GM08714 (cell line): ENCODE measurements around the gene TBCEL.
"Not testable (repeated sequence)": the region's sequence is repeated elsewhere in the genome, so short reads cannot be mapped to it uniquely, and the experiment has no call there.

Experiments
- H3K4me3 ChIP-seq: fragments of 200-500 bp; sonication (Bioruptor generic); 2 replicates; pipeline ENCODE4 v1.5.1; 2014; ENCODE audit warnings: mild to moderate bottlenecking, low read length, inconsistent platforms
- ZNF274 ChIP-seq: IDR thresholded peaks from 2 replicates; pipeline ENCODE4 v1.6.1; 2012; ENCODE audit warnings: mild to moderate bottlenecking, low read depth, low read length

TBCEL gene

GRCh38 chr11:120998581-120998980 is 25.3 kb upstream of the TBCEL start:
- no peak for TF ChIP-seq ZNF274
- H3K4me3 ChIP-seq: no peak overlapping the region

- H3K4me3 ChIP-seq: no peak overlapping the region
- TF ChIP-seq ZNF274: no peak
These were observed 19.6 kb upstream of the TBCEL start for GRCh38 chr11:121004206-121004840.

GRCh38 chr11:121006922-121007321 is 17.0 kb upstream of the TBCEL start:
- no peak overlapping the region for H3K4me3 ChIP-seq
- no peak for TF ChIP-seq ZNF274

GRCh38 chr11:121008551-121008950 is 15.4 kb upstream of the TBCEL start:
- no peak overlapping the region for H3K4me3 ChIP-seq
- TF ChIP-seq ZNF274: no peak

GRCh38 chr11:121012091-121012490 is 11.8 kb upstream of the TBCEL start:
- TF ChIP-seq ZNF274: no peak
- no peak overlapping the region for H3K4me3 ChIP-seq

GRCh38 chr11:121018746-121019145 is 5.2 kb upstream of the TBCEL start:
- H3K4me3 ChIP-seq: no peak overlapping the region
- TF ChIP-seq ZNF274: no peak

GRCh38 chr11:121021718-121022117 is 2.2 kb upstream of the TBCEL start:
- H3K4me3 ChIP-seq: not testable (repeated sequence)

GRCh38 chr11:121024989-121025388 is 1.1 kb downstream of the TBCEL start:
- TF ChIP-seq ZNF274: no peak
- H3K4me3 ChIP-seq: peak overlapping the region; percentile 80

GRCh38 chr11:121029153-121029552 is 5.3 kb downstream of the TBCEL start:
- H3K4me3 ChIP-seq: no peak overlapping the region
- TF ChIP-seq ZNF274: no peak

- no peak for TF ChIP-seq ZNF274
- no peak overlapping the region for H3K4me3 ChIP-seq
These were observed 6.0 kb downstream of the TBCEL start for GRCh38 chr11:121029813-121030445.

GRCh38 chr11:121031167-121031566 is 7.3 kb downstream of the TBCEL start:
- no peak for TF ChIP-seq ZNF274
- no peak overlapping the region for H3K4me3 ChIP-seq

- H3K4me3 ChIP-seq: not testable (repeated sequence)
These were observed 7.7 kb downstream of the TBCEL start for GRCh38 chr11:121031648-121032047.

GRCh38 chr11:121032546-121032945 is 8.6 kb downstream of the TBCEL start:
- no peak for TF ChIP-seq ZNF274

GRCh38 chr11:121033635-121034034 is 9.7 kb downstream of the TBCEL start:
- no peak for TF ChIP-seq ZNF274
- H3K4me3 ChIP-seq: no peak overlapping the region

More at GRCh38 chr11:121032546-121032945, 8.6 kb downstream of the TBCEL start:
- no peak overlapping the region for H3K4me3 ChIP-seq

- no peak for TF ChIP-seq ZNF274
- H3K4me3 ChIP-seq: no peak overlapping the region
These were observed 11.4 kb downstream of the TBCEL start for GRCh38 chr11:121035169-121035755.

- no peak for TF ChIP-seq ZNF274
- H3K4me3 ChIP-seq: no peak overlapping the region
These were observed 11.9 kb downstream of the TBCEL start for GRCh38 chr11:121035780-121036179.
